B cell (primary cell): ENCODE data around the gene MBNL3. TPM values are rescaled to one million over a fixed set of nuclear protein-coding genes. Genes with fewer than 3 reads are reported as not detected.

ENCODE experiments used
- ATAC-seq: fragments of 200-7000 bp; cut with Tn5 transposase; one replicate; pipeline ENCODE4 v1.10.0; 2021; ENCODE audit warnings: low read depth, mild to moderate bottlenecking, moderate number of reproducible peaks, moderate library complexity
- CTCF ChIA-PET: fragments of 350-600 bp; sonication (Branson Sonifier 250); formaldehyde crosslinking; loops from one replicate; lab custom pipeline; 2021; ENCODE audit warnings: antibody characterized with exemption, inconsistent platforms; lab: Charles Lee
- POLR2A ChIA-PET: fragments of 350-600 bp; sonication (Branson Sonifier 250); formaldehyde crosslinking; loops from one replicate; lab custom pipeline; 2021; ENCODE audit warnings: antibody characterized with exemption; lab: Charles Lee
- DNase-seq: peaks from one replicate; pipeline ENCODE4 v3.0.0; 2013
- H2AFZ ChIP-seq: 2 replicates; pipeline ENCODE4 v1.6.1; 2012; ENCODE audit warnings: mild to moderate bottlenecking, low read depth, low read length; ENCODE audit not compliant: insufficient read depth, poor library complexity, severe bottlenecking
- H3K27ac ChIP-seq, 2 donors: 1 replicate in 1 of 2; 2 replicates in 1 of 2; pipeline ENCODE4 v1.5.1; 2012 to 2013; ENCODE audit warnings: low read length in 2 of 2, mild to moderate bottlenecking in 2 of 2, moderate library complexity in 1 of 2
- H3K27me3 ChIP-seq, 4 experiments: fragments of 200-600 bp in 1 of 4; sonication (generic) in 1 of 4; replicated peaks in 1 of 4; 1 replicate in 2 of 4; 2 replicates in 2 of 4; pipeline versions ENCODE4 v1.6.1 to v1.7.0; 2013 to 2016; ENCODE audit warnings: low read length in 3 of 4, mild to moderate bottlenecking in 2 of 4, mixed read lengths in 1 of 4, moderate library complexity in 1 of 4; ENCODE audit not compliant: insufficient read depth in 4 of 4, control insufficient read depth in 3 of 4; ENCODE audit errors: control extremely low read depth in 1 of 4
- H3K36me3 ChIP-seq, 2 experiments: replicated peaks in 1 of 2; 1 replicate in 1 of 2; 2 replicates in 1 of 2; pipeline versions ENCODE4 v1.6.1 to v1.7.1; 2013; ENCODE audit warnings: low read length in 1 of 2; ENCODE audit not compliant: insufficient read depth in 2 of 2, control insufficient read depth in 1 of 2; ENCODE audit errors: control extremely low read depth in 1 of 2, extremely low read depth in 1 of 2
- H3K4me1 ChIP-seq, 2 donors: fragments of 200-600 bp in 1 of 2; sonication (generic) in 1 of 2; 1 replicate in 1 of 2; 2 replicates in 1 of 2; pipeline versions ENCODE4 v1.5.1 to v1.6.1; 2013 to 2017; ENCODE audit warnings: low read length in 2 of 2; ENCODE audit not compliant: control insufficient read depth in 2 of 2, insufficient read depth in 2 of 2
- H3K4me2 ChIP-seq: replicated peaks from 2 replicates; pipeline ENCODE3; 2012; ENCODE audit warnings: mild to moderate bottlenecking, low read depth, low read length; ENCODE audit not compliant: poor library complexity, severe bottlenecking
- H3K4me3 ChIP-seq, 5 experiments: fragments of 200-600 bp in 1 of 5; sonication (generic) in 1 of 5; 1 replicate in 3 of 5; 2 replicates in 2 of 5; pipeline versions ENCODE4 v1.5.1 to v1.7.0; 2011 to 2016; ENCODE audit warnings: low read length in 4 of 5, mild to moderate bottlenecking in 4 of 5, low read depth in 2 of 5, control low read depth in 1 of 5, moderate library complexity in 1 of 5; ENCODE audit not compliant: insufficient read depth in 1 of 5; ENCODE audit errors: control extremely low read depth in 1 of 5, extremely low read depth in 1 of 5
- H3K79me2 ChIP-seq: fragments of 200-600 bp; sonication (generic); one replicate; pipeline ENCODE4 v1.6.0; 2016; ENCODE audit warnings: low read length; ENCODE audit not compliant: control insufficient read depth, insufficient read depth
- H3K9ac ChIP-seq: fragments of 200-600 bp; sonication (generic); 2 replicates; pipeline ENCODE4 v1.6.1; 2017; ENCODE audit warnings: mild to moderate bottlenecking, low read length, moderate library complexity
- H3K9me3 ChIP-seq, 3 donors: one replicate each; pipeline versions ENCODE4 v1.6.1 to v1.7.1; 2013; ENCODE audit warnings: low read length in 2 of 3; ENCODE audit not compliant: control insufficient read depth in 2 of 3, insufficient read depth in 1 of 3; ENCODE audit errors: control extremely low read depth in 1 of 3
- H4K20me1 ChIP-seq: 2 replicates; pipeline ENCODE4 v1.6.0; 2012; ENCODE audit warnings: mild to moderate bottlenecking, low read length; ENCODE audit not compliant: insufficient read depth, control insufficient read depth, poor library complexity, severe bottlenecking
- H3K27ac Mint-ChIP-seq: one replicate; pipeline ENCODE4 v1.8.0; 2021; ENCODE audit warnings: mixed read lengths
- H3K27me3 Mint-ChIP-seq: one replicate; pipeline ENCODE4 v1.8.0; 2021; ENCODE audit warnings: mixed read lengths
- H3K4me1 Mint-ChIP-seq: one replicate; pipeline ENCODE4 v1.8.0; 2021; ENCODE audit warnings: mixed read lengths
- H3K4me3 Mint-ChIP-seq: one replicate; pipeline ENCODE4 v1.8.0; 2021; ENCODE audit warnings: mixed read lengths
- H3K9me3 Mint-ChIP-seq: one replicate; pipeline ENCODE4 v1.8.0; 2022; ENCODE audit warnings: mixed read lengths; ENCODE audit not compliant: insufficient read depth
- EZH2 ChIP-seq: IDR thresholded peaks from 2 replicates; pipeline ENCODE4 v1.6.1; 2012; ENCODE audit warnings: borderline replicate concordance, low read depth, mild to moderate bottlenecking, moderate library complexity, low read length; ENCODE audit not compliant: insufficient read depth, poor library complexity, severe bottlenecking
- WGBS: methylation state at CpG from one replicate; pipeline ENCODE4 v1.1.5; 2013; ENCODE audit warnings: missing lambda C conversion rate; ENCODE audit not compliant: insufficient coverage; 5-methylcytosine and 5-hydroxymethylcytosine counted together
- intact Hi-C: fragments of 100-400 bp; cut with micrococcal nuclease; formaldehyde crosslinking; loops from one replicate; pipeline ENCODE4 v1.10.0; 2022
- polyA plus RNA-seq: library from polyadenylated mRNA; depleted of rRNA; stranded (reverse); fragments of >200 nt; gene quantifications from 2 replicates; pipeline ENCODE4 v1.2.3, GENCODE V29; 2012
- total RNA-seq, 2 donors: library from RNA; stranded (reverse); fragments of 120-200 nt in 1 of 2; gene quantifications; 1 replicate in 1 of 2; 2 replicates in 1 of 2; pipeline versions ENCODE4 v1.2.3 to v1.2.4, GENCODE V29; 2013 to 2022
- TF ChIP-seq, protein P1 (sequence below): fragments of 200-600 bp; IDR thresholded peaks from one replicate; pipeline ENCODE4 v1.8.0; 2022; ENCODE audit warnings: antibody characterized with exemption, mild to moderate bottlenecking

MBNL3 gene
- total and polyA plus RNA-seq, 2 donors (not counting 1 experiment from before 2014, with no cell fraction given): 16.6 to 63.1 TPM

DNA sequence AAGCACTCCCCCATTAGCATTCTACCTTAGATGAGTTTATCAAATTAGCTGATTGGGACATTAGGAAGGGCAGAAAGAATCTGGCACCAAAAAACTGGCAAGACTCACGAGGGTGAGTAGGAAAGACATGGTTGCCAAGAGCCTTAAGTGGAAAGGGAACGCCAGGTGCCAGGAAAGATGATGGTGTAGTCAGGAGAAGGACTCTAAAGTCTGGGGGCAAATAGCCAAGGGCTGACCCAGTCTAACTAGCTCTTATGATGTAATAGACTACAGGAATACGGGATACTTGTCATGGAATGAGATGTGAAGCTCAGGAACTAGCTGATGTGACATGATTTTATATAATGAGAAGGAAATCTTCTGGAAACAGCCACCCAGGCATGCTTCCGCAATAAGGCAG lies 94.8 kb downstream of the MBNL3 start:
- no peaks in the 10 kb centered on the region for H3K9me3 Mint-ChIP-seq
- H3K4me3 Mint-ChIP-seq: no peak overlapping the region
- 100% methylated on average over 1 of the region's 4 CpGs for WGBS
- peaks cover 0 to 7% of the 10 kb centered on the region in 2 experiments for H3K36me3 ChIP-seq
- H3K4me3 ChIP-seq: no peak overlapping the region
- no peaks in the 10 kb centered on the region for H4K20me1 ChIP-seq
- ChIA-PET CTCF (no interaction called here), POLR2A (no interaction called here)
- intact Hi-C loops: no loop called here
- H3K4me2 ChIP-seq: no peak overlapping the region
- H3K4me1 Mint-ChIP-seq: no peaks in the 10 kb centered on the region
- no peak overlapping the region for H3K27ac ChIP-seq
- H3K27me3 Mint-ChIP-seq: no peaks in the 10 kb centered on the region
- DNase-seq (no peak), ATAC-seq (no peak)
- H3K79me2 ChIP-seq: no peaks in the 10 kb centered on the region
- TF ChIP-seq EZH2: no peak
- TF ChIP-seq, protein P1, sequence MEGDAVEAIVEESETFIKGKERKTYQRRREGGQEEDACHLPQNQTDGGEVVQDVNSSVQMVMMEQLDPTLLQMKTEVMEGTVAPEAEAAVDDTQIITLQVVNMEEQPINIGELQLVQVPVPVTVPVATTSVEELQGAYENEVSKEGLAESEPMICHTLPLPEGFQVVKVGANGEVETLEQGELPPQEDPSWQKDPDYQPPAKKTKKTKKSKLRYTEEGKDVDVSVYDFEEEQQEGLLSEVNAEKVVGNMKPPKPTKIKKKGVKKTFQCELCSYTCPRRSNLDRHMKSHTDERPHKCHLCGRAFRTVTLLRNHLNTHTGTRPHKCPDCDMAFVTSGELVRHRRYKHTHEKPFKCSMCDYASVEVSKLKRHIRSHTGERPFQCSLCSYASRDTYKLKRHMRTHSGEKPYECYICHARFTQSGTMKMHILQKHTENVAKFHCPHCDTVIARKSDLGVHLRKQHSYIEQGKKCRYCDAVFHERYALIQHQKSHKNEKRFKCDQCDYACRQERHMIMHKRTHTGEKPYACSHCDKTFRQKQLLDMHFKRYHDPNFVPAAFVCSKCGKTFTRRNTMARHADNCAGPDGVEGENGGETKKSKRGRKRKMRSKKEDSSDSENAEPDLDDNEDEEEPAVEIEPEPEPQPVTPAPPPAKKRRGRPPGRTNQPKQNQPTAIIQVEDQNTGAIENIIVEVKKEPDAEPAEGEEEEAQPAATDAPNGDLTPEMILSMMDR: no peak
- H3K27me3 ChIP-seq: no peaks in the 10 kb centered on the region
- no peaks in the 10 kb centered on the region for H3K4me1 ChIP-seq
- no peaks in the 10 kb centered on the region for H3K9me3 ChIP-seq
- H3K9ac ChIP-seq: no peak overlapping the region
- H3K27ac Mint-ChIP-seq: no peak overlapping the region
- no peak overlapping the region for H2AFZ ChIP-seq

DNA sequence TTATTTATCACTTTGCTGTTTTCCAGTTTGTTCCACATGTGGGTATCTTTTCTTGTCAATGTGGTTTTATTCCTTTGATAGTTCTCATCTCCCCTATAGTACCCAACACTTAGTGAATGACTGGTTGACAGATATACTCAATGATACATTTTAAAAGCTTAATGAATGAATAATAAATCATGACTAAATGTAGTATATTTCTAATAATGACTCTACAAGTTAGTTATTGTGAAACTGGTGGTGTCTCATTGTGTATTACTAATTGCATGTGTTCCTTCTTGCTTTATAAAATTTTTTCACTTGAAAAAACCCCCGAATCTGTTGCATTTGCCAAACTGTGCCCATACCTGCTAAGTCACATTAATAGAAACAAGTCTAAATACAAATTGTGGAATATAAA lies 95.4 kb downstream of the MBNL3 start:
- Histone ChIP-seq H4K20me1 (no peaks in the 10 kb centered on the region), H3K27ac (no peak overlapping the region), H3K4me2 (no peak overlapping the region), H3K9me3 (no peaks in the 10 kb centered on the region), H2AFZ (no peak overlapping the region), H3K27me3 (no peaks in the 10 kb centered on the region), H3K79me2 (no peaks in the 10 kb centered on the region), H3K36me3 (peaks cover 0 to 7% of the 10 kb centered on the region in 2 experiments), H3K4me1 (no peaks in the 10 kb centered on the region), H3K9ac (no peak overlapping the region), H3K4me3 (no peak overlapping the region)
- intact Hi-C loops: no loop called here
- POLR2A ChIA-PET: no interaction called here
- ATAC-seq (no peak), DNase-seq (no peak)
- Mint-ChIP-seq H3K27me3 (no peaks in the 10 kb centered on the region), H3K4me3 (no peak overlapping the region), H3K4me1 (no peaks in the 10 kb centered on the region), H3K9me3 (no peaks in the 10 kb centered on the region), H3K27ac (no peak overlapping the region)
- CTCF ChIA-PET: no interaction called here
- TF ChIP-seq, protein P1: no peak
- no peak for TF ChIP-seq EZH2
- WGBS: no CpG with 5 or more reads among the region's 1 CpG
